22Rv1 (cell line): ENCODE results near the gene PDIK1L.
A peak's percentile ranks its signal among the peaks of the same experiment; 100 is the strongest.

Source experiments
- CTCF ChIP-seq: fragments of 450-650 bp; IDR thresholded peaks from 2 replicates; pipeline ENCODE4 v1.5.1; 2017; ENCODE audit warnings: mild to moderate bottlenecking
- ZFX ChIP-seq: fragments of 450-650 bp; IDR thresholded peaks from 2 replicates; pipeline ENCODE4 v1.6.1; 2017; ENCODE audit warnings: antibody characterized with exemption, borderline replicate concordance

GRCh38 chr1:26161415-26162219 is 50.0 kb downstream of the PDIK1L start:
- TF ChIP-seq CTCF (peak; percentile 74), ZFX (no peak)
